Measurements from ENCODE around the gene KPNA1. TPM values are rescaled to one million over a fixed set of nuclear protein-coding genes. Genes with fewer than 3 reads are reported as not detected.

Gene KPNA1
- total RNA-seq, 1 donor from 2014 or later, result 82.5 TPM

GRCh38 chr3:122395582-122395981 is 119.2 kb downstream of the KPNA1 start:
- Mint-ChIP-seq H3K4me3 (ENCODE audit: low read depth) (no peak overlapping the region), H3K9me3 (ENCODE audit: low read depth) (no peaks in the 10 kb centered on the region), H3K36me3 (ENCODE audit: insufficient read depth) (no peaks in the 10 kb centered on the region), H3K4me1 (ENCODE audit: low read depth) (peaks cover 35% of the 10 kb centered on the region), H3K27ac (no peak overlapping the region), H3K27me3 (no peaks in the 10 kb centered on the region)
- no peak for TF ChIP-seq CTCF (IDR thresholded peaks at IDR 0.05; ENCODE audit: unreplicated experiment)
- no peak for DNase-seq (ENCODE audit: low spot score, unreplicated experiment)

GRCh38 chr3:122394173-122394572 is 120.6 kb downstream of the KPNA1 start:
- DNase-seq (ENCODE audit: low spot score, unreplicated experiment), result no peak
- peaks cover 37% of the 10 kb centered on the region for H3K4me1 Mint-ChIP-seq (ENCODE audit: low read depth)
- no peak overlapping the region for H3K4me3 Mint-ChIP-seq (ENCODE audit: low read depth)
- no peaks in the 10 kb centered on the region for H3K36me3 Mint-ChIP-seq (ENCODE audit: insufficient read depth)
- peak overlapping the region; percentile 89 for H3K27ac Mint-ChIP-seq
- H3K27me3 Mint-ChIP-seq, result no peaks in the 10 kb centered on the region
- H3K9me3 Mint-ChIP-seq (ENCODE audit: low read depth), result no peaks in the 10 kb centered on the region
- TF ChIP-seq CTCF (IDR thresholded peaks at IDR 0.05; ENCODE audit: unreplicated experiment), result no peak

- Mint-ChIP-seq H3K27ac (peak overlapping the region; percentile 89), H3K9me3 (ENCODE audit: low read depth) (no peaks in the 10 kb centered on the region), H3K4me3 (ENCODE audit: low read depth) (peak overlapping the region; percentile 9), H3K36me3 (ENCODE audit: insufficient read depth) (peaks cover 4% of the 10 kb centered on the region), H3K27me3 (no peaks in the 10 kb centered on the region), H3K4me1 (ENCODE audit: low read depth) (peaks cover 37% of the 10 kb centered on the region)
- DNase-seq (ENCODE audit: low spot score, unreplicated experiment), result no peak
- TF ChIP-seq CTCF (IDR thresholded peaks at IDR 0.05; ENCODE audit: unreplicated experiment), result peak; percentile 82
Measured at GRCh38 chr3:122392868-122393844, 121.6 kb downstream of the KPNA1 start.

- Mint-ChIP-seq H3K9me3 (ENCODE audit: low read depth) (no peaks in the 10 kb centered on the region), H3K4me1 (ENCODE audit: low read depth) (peaks cover 37% of the 10 kb centered on the region), H3K27ac (peak overlapping the region; percentile 91), H3K27me3 (no peaks in the 10 kb centered on the region), H3K4me3 (ENCODE audit: low read depth) (no peak overlapping the region), H3K36me3 (ENCODE audit: insufficient read depth) (peaks cover 6% of the 10 kb centered on the region)
- no peak for TF ChIP-seq CTCF (IDR thresholded peaks at IDR 0.05; ENCODE audit: unreplicated experiment)
- no peak for DNase-seq (ENCODE audit: low spot score, unreplicated experiment)
Measured at GRCh38 chr3:122391681-122392446, 122.9 kb downstream of the KPNA1 start.

GRCh38 chr3:122390665-122391064 is 124.1 kb downstream of the KPNA1 start:
- no peak for DNase-seq (ENCODE audit: low spot score, unreplicated experiment)
- Mint-ChIP-seq H3K36me3 (ENCODE audit: insufficient read depth) (peaks cover 10% of the 10 kb centered on the region), H3K4me1 (ENCODE audit: low read depth) (peaks cover 43% of the 10 kb centered on the region), H3K4me3 (ENCODE audit: low read depth) (no peak overlapping the region), H3K27ac (peak overlapping the region; percentile 44), H3K27me3 (no peaks in the 10 kb centered on the region), H3K9me3 (ENCODE audit: low read depth) (no peaks in the 10 kb centered on the region)
- TF ChIP-seq CTCF (IDR thresholded peaks at IDR 0.05; ENCODE audit: unreplicated experiment), result no peak
